Choroid plexus epithelial cell (primary cell): ENCODE measurements around the gene AHCYL1.

Experiments used
- DNase-seq: peaks from one replicate; pipeline ENCODE4 v3.0.0-alpha.2; 2010; ENCODE audit warnings: low read depth
- H3K4me3 ChIP-seq: 2 replicates; pipeline ENCODE4 v1.5.1; 2011; ENCODE audit warnings: low read depth, mild to moderate bottlenecking, control low read depth, low read length, moderate library complexity
- CTCF ChIP-seq: conservative IDR thresholded peaks from 2 replicates; pipeline ENCODE4 v1.5.1; 2011; ENCODE audit warnings: low read depth, mild to moderate bottlenecking, control low read depth, inconsistent platforms, low read length, moderate library complexity

AHCYL1 gene

GRCh38 chr1:109984456-109985246 lies at the start of gene AHCYL1:
AHCYL1 (plus strand) TSS chr1:109984765; CDS start chr1:109985053, 288 bp downstream.
- TF ChIP-seq CTCF: peak; percentile 98
- peak within 1 kb of the TSS; percentile 82 for H3K4me3 ChIP-seq
- peak; percentile 99 for DNase-seq

GRCh38 chr1:109935451-109935900 lies 49.1 kb upstream of the AHCYL1 start:
- no peak for DNase-seq
- no peak for TF ChIP-seq CTCF
- no peak overlapping the region for H3K4me3 ChIP-seq

- TF ChIP-seq CTCF: no peak
- DNase-seq: no peak
- H3K4me3 ChIP-seq: no peak overlapping the region
Measured at GRCh38 chr1:109937738-109938137, 46.8 kb upstream of the AHCYL1 start.

DNA sequence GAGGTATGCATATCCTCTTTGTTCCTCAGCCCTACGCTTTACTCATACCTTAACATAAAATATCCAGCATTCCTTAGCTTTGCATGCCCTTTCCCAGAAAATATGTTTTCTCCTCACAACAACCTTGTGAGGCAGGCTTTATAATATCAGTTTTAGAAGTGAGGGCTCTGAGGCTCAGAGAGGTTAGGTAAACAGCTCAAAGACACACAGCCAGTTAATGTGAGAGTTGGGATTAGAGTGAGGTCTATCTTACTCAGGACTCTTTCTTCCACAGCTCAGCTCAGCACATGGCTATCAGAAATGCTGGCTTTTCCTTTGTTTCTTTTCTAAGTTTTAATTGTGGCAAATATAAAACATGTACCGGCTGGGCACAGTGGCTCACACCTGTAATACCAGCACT lies 46.0 kb upstream of the AHCYL1 start:
- no peak for DNase-seq
- H3K4me3 ChIP-seq: no peak overlapping the region
- TF ChIP-seq CTCF: no peak

- no peak overlapping the region for H3K4me3 ChIP-seq
- no peak for TF ChIP-seq CTCF
- no peak for DNase-seq
Measured at GRCh38 chr1:109942434-109942833, 42.1 kb upstream of the AHCYL1 start.

GRCh38 chr1:109944541-109944940 lies 40.0 kb upstream of the AHCYL1 start:
- no peak for TF ChIP-seq CTCF
- no peak overlapping the region for H3K4me3 ChIP-seq
- DNase-seq: no peak

GRCh38 chr1:109946511-109946910 lies 38.1 kb upstream of the AHCYL1 start:
- DNase-seq: no peak
- no peak overlapping the region for H3K4me3 ChIP-seq
- no peak for TF ChIP-seq CTCF
